Renal cortex interstitium (tissue), 11 donors: ENCODE measurements around the gene CADM2. TPM values are rescaled to one million over a fixed set of nuclear protein-coding genes. Genes with fewer than 3 reads are reported as not detected.
A peak's percentile ranks its signal among the peaks of the same experiment; 100 is the strongest.
"Not testable (repeated sequence)": the region's sequence is repeated elsewhere in the genome, so short reads cannot be mapped to it uniquely, and the experiment has no call there.

Source experiments
- DNase-seq, 11 donors: peaks; one replicate each; pipeline ENCODE4 v3.0.0-alpha.2; 2013; ENCODE audit warnings: low read depth in 9 of 11, low spot score in 4 of 11; ENCODE audit errors: extremely low read depth in 1 of 11
- polyA plus RNA-seq, 3 donors: library from polyadenylated mRNA; unstranded; fragments of 120-200 nt; gene quantifications; one replicate each; pipeline ENCODE4 v1.2.1, GENCODE V29; 2013; ENCODE audit not compliant: insufficient read length in 3 of 3

CADM2 gene
- polyA plus RNA-seq, 3 donors, result 0.67 to 0.82 (median 0.70) TPM

GRCh38 chr3:85681906-85682305, 723.1 kb downstream of the CADM2 start:
- no peak for DNase-seq

- DNase-seq, result no peak
Measured at GRCh38 chr3:85691196-85691595, 732.4 kb downstream of the CADM2 start.

DNA sequence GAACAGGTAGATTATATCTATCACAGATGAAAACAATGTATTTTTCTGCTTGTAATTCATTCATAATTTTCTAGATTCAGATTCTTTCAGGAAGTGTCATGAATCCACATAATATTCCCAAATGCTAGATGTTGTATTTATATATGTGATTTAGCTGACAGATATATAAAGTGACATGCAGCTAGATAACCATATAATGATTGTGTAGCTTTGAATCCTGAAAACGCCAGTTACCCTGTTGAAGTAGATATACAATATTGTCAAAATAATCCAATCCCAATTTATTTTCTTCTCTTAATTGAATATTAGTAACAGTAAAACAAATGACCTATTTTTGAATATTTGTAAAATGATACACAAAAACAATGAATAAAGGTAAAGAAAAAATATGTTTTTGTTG, 738.4 kb downstream of the CADM2 start:
- no peak for DNase-seq

- DNase-seq, result no peak
Measured at GRCh38 chr3:85706130-85706529, 747.3 kb downstream of the CADM2 start.

GRCh38 chr3:85708325-85708724, 749.5 kb downstream of the CADM2 start:
- not testable (repeated sequence) for DNase-seq

- DNase-seq, result no peak
Measured at GRCh38 chr3:85709346-85709892, 750.6 kb downstream of the CADM2 start.

DNA sequence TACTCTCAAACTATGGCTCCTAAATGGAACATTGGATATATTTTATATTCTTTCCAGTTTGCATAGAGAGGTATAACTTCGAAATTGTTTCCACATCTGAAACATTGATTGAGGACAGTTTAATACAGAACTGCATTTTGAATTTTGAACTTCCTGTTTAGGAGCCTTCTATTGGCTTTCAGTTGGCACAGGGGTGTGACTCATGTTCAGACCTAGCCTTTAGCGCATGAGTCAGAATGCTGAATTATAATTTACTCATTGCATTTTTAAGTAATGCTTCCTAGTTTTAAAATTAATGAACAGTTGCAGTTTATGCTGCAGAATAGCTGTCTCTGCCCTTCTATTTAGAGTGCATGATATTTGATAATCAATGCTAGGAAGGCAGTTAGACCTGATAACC, 751.7 kb downstream of the CADM2 start:
- DNase-seq, result no peak

DNA sequence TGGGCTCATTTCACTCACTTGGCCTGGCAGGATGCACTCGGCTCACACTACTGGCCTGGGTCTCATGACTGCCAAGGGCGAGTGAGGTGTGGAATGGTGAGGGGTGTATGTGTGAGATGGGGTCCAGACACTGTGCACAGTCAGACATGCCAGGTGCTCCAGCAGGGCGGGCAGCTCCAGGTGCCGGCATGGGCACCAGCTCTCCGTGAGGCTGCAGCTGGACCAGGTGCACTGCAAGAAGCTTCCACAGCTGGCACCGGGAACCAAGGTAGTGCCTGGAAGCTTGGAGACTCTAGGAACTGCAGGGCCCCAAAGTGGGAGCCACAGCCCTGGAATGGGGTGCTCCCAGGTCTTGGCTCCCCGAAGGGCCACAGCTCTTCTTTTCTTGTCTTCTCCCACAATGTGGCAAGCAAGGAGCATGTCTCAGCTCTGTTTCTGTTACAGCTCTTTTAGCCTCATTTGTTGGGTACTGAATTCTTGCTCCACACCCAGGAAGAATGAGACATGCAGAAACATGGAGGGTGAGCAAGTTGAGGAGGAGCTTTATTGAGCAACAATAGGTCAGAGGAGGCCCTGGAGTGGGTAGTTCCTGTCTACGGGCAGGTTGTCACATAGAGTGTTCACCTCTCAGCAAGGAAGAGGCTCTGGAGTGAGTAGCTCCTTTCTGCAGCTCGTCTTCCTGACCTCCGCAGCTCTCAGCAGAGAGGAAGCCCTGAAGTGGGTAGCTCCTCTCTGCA, 762.8 kb downstream of the CADM2 start:
- no peak for DNase-seq

- DNase-seq, result no peak
Measured at GRCh38 chr3:85725809-85726208, 767.0 kb downstream of the CADM2 start.

DNA sequence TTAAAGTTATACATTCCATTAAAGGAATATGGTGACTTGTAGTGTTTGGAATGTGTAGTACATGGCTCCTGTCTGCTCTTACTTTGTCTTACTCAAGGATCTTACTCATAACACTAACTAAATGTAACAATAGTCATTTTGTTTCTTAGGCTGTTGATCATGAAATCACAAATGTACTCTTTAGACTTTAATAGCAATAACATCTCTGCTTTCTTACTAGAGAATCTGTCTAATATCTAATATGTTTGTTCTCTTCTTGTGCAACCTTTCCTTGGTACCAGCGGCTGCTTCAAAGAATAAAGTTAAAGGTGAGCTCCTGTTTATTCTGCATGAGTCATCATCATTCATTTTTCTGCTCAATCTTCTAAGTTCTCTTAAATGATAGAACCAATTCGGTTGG, 767.5 kb downstream of the CADM2 start:
- no peak for DNase-seq

GRCh38 chr3:85737846-85738245, 779.1 kb downstream of the CADM2 start:
- DNase-seq, result no peak

DNA sequence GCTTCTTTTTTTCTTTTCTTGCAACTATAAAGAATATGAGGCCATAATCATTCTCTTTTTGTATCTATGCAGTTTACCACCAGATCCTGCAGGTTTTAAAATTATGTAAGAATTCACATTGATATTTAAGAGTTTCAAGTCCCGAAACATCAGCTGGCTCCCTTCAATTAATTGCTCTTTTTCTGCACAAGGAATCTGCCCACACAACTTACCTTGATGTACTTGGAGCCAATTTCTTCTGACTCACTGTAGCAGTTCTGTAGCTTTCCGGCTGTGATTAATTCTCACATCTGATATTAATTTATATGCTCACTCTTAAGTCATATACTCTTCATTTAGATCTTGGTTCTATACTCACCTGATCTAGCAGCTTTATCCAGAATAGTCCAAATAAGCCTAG, 781.8 kb downstream of the CADM2 start:
- no peak for DNase-seq

DNA sequence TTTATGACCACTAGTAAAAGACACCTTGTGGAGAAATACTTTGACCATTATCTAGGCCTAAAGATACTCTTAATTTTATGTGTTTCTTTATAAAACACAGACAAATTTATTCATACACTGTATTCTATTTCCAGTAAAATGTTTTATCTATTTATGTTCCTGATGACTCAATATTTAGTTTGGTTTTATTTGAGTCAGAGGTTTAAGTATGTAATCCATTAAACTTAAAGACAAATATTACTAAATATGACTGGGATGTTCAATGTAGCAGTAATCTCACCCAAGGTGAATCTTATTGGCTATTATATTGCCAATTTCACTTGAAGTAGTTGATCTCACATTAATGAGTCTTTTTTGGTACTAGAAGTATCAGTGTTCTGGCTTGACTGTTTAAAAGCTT, 799.7 kb downstream of the CADM2 start:
- no peak for DNase-seq

GRCh38 chr3:85760342-85760741, 801.6 kb downstream of the CADM2 start:
- no peak for DNase-seq

- no peak for DNase-seq
Measured at GRCh38 chr3:85780806-85781205, 822.0 kb downstream of the CADM2 start.

DNA sequence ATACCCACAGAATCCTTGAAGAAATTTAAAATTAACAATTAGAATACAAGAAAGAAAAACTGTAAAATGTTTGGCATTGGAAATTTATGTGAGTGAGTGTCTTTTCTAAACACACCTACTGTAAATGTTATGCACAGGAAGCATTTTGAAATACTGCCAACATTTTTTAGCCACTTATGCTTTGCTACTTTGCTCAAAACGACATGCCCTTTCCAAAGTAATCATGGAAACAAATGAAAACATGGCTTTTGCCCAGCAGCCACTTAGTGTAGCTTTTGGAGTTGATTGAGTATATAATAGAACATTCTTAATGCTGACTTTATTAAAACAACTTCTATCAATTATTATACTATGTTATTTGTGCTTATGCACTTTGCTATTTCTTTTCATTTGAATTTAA, 823.0 kb downstream of the CADM2 start:
- no peak for DNase-seq

GRCh38 chr3:85783291-85783690, 824.5 kb downstream of the CADM2 start:
- DNase-seq, result peak in 1 of 11 donors; percentile 6

GRCh38 chr3:85785766-85786165, 827.0 kb downstream of the CADM2 start:
- no peak for DNase-seq

DNA sequence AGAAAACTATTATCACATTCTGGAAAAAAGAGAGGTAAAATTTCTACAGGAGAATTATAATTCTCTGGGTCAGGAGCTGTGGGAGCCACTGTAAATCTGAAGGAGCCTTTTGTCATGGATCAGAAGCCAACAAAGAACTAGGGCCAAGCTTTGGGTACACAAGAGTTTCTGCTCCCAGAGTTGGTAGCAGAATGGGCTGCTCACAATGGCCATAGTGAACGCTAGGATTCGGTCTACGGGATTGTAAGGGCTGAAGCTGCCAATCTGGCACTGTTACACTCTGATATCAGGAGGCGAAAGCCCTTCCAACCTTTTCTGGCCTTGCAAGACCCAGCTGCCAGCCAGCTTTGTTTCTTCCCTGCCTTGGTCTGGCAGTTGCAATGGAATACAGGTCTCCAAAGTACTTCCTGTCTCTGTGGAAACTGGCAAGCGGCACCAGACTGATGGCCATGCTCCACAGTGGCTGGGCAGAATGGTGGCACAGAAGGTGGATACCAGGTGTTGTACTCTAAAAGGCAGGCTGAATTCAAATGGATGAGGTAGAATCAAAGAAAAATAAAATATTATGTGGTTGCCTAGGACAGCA, 831.7 kb downstream of the CADM2 start:
- no peak for DNase-seq

DNA sequence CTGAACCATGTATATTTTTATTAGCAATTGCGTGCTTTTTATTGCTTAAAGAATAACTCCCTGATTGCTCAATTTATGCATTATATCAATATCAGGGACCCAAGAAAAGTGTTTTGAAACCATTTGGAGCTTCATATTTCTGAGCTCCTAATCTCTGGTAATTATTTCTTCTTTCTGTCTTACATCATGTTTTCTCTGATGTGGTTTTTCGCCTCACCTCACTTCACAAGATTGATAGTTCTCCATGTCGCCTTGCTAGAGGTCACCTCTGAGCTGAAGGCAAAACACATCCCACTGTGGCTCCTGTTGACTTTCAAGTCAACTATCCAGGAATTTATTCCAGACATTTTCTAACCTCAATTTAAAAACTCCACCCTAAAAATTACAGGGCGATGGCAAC, 837.4 kb downstream of the CADM2 start:
- no peak for DNase-seq

- DNase-seq, result no peak
Measured at GRCh38 chr3:85800676-85801075, 841.9 kb downstream of the CADM2 start.
